Measurements from ENCODE around the gene BIN1.

Gene BIN1

GRCh38 chr2:127054996-127055785 lies 51.8 kb downstream of the BIN1 start:
- no peak for DNase-seq

GRCh38 chr2:127054604-127054930 lies 52.4 kb downstream of the BIN1 start:
- DNase-seq: no peak

- DNase-seq: no peak
These were observed 53.0 kb downstream of the BIN1 start for GRCh38 chr2:127053731-127054603.

GRCh38 chr2:127052771-127053691 lies 53.9 kb downstream of the BIN1 start:
- DNase-seq: no peak

- no peak for DNase-seq
These were observed 54.7 kb downstream of the BIN1 start for GRCh38 chr2:127052057-127052770.

GRCh38 chr2:127051116-127052056 lies 55.6 kb downstream of the BIN1 start:
- no peak for DNase-seq

GRCh38 chr2:127050803-127051115 lies 56.2 kb downstream of the BIN1 start:
- no peak for DNase-seq

- no peak for DNase-seq
These were observed 56.8 kb downstream of the BIN1 start for GRCh38 chr2:127049927-127050802.

GRCh38 chr2:127048969-127049897 lies 57.7 kb downstream of the BIN1 start:
- DNase-seq: no peak

- DNase-seq: no peak
These were observed 58.4 kb downstream of the BIN1 start for GRCh38 chr2:127048618-127048935.

- DNase-seq: no peak
These were observed 59.0 kb downstream of the BIN1 start for GRCh38 chr2:127047716-127048617.

- DNase-seq: no peak
These were observed 59.9 kb downstream of the BIN1 start for GRCh38 chr2:127047054-127047453.

- DNase-seq: no peak
These were observed 60.4 kb downstream of the BIN1 start for GRCh38 chr2:127046579-127046978.

- no peak for DNase-seq
These were observed 61.0 kb downstream of the BIN1 start for GRCh38 chr2:127045792-127046501.

GRCh38 chr2:127044977-127045661 lies 61.8 kb downstream of the BIN1 start:
- DNase-seq: no peak

- no peak for DNase-seq
These were observed 62.7 kb downstream of the BIN1 start for GRCh38 chr2:127044165-127044718.
